GOT3 (cell line): ENCODE results near the gene KLK7.
"Not testable (repeated sequence)": the region's sequence is repeated elsewhere in the genome, so short reads cannot be mapped to it uniquely, and the experiment has no call there.

Experiments used
- DNase-seq: peaks from one replicate; lab custom pipeline; 2025; ENCODE audit warnings: mixed read lengths; lab: John Stamatoyannopoulos, UW

Gene KLK7

GRCh38 chr19:51010066-51010795, 26.5 kb upstream of the KLK7 start:
- no peak for DNase-seq

GRCh38 chr19:51009061-51009891, 25.6 kb upstream of the KLK7 start:
- no peak for DNase-seq

- DNase-seq: no peak
These were observed 23.8 kb upstream of the KLK7 start for GRCh38 chr19:51007488-51007887.

- DNase-seq: no peak
These were observed 22.7 kb upstream of the KLK7 start for GRCh38 chr19:51006406-51006805.

DNA sequence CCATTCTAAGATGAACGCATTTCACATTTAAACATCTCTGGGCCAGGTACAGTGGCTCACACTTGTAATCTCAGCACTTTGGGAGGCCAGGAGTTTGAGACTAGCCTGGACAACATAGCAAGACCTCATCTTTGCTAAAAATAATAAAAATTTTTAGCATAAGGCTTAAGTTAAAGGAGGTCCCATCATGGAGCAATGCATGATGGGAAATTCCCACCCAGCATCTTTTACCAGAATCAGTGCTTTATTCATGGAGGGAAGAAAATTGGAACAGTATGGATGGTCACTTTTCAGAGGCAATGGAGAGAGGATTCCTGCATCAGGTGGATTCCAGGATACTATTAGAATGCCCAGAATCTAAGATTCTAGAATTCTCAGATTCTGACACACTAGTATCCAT, 21.5 kb upstream of the KLK7 start:
- DNase-seq: no peak

- no peak for DNase-seq
These were observed 19.6 kb upstream of the KLK7 start for GRCh38 chr19:51003316-51003715.

DNA sequence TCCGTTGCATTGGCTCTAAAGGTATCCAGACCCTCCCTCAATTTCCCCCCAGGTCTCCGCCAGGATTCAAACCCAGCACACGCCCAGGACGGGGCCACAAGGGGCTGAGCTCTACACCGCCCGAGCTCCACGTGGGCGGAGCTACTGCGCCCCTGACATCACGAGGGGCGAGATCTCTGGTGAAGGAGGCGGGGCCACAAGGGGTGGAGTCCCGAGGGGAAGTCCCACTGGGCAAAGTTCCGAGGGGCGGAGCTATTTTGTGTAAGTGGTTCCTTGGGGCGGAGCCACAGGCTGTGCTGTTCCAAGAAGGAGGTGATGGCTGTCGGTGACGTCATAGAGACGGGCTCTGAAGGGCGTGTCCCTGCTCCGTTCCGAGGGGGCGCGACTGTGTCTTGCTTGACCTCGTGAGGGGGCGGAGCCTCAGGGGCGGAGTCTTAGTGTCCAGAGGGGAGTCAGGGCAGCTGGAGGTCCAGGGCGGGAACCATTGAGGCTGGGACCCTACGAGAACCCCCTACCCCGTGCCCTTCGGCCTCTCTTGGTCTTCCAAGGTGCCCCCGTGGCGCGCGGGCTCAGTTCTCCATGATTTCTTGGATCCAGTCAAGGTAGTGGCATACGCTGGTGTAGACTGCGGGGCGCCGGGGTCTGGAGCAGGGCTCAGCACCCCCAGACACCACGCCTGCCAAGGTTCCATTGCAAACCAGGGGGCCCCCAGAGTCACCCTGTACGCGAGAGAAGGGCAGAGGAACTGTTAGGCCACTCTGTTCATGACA, 19.0 kb upstream of the KLK7 start:
- no peak for DNase-seq

- DNase-seq: no peak
These were observed 18.4 kb upstream of the KLK7 start for GRCh38 chr19:51002089-51002532.

- no peak for DNase-seq
These were observed 17.8 kb upstream of the KLK7 start, which contains the start of gene KLK8 for GRCh38 chr19:51001515-51001914. KLK8 (minus strand) TSS chr19:51001604; CDS start chr19:51001167, 437 bp downstream.

DNA sequence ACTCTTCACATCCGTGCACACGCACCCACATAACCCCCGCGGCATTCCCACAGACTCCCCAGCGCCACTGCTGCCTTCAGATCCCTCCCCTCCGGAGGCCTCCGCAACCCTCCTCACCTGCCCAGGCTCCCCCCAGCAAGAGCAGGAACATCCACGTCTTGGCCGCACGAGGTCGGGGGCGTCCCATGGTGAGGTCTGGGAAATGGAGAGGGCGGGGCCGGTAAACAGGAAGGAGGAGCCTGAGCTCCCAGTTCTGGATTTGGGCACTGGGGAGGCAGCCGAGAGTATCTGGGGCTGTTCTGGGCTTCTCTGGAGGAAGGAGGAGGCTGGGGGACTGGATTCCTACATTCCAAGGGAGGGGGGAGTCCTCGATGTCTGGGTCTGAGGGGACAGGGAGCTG, 17.3 kb upstream of the KLK7 start:
- DNase-seq: no peak

DNA sequence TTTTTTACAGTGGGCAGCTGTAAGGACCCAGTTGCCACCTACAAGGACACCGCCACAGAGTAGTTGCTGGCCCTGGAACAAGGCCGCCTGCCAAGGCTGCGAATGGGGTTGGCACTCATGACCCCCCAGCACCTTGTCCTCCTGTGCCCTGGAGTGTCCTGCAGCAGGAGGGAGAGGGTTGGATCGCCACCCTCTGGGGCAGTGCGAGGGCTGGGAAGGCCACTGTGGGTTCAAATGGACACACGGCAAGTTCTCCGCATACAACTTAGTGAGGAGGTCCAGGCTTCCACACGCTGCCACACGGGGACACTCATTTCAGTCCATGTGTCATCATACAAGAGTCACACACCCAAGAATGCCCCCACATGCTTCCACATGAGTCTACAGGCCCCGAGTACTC, 16.7 kb upstream of the KLK7 start:
- DNase-seq: no peak

DNA sequence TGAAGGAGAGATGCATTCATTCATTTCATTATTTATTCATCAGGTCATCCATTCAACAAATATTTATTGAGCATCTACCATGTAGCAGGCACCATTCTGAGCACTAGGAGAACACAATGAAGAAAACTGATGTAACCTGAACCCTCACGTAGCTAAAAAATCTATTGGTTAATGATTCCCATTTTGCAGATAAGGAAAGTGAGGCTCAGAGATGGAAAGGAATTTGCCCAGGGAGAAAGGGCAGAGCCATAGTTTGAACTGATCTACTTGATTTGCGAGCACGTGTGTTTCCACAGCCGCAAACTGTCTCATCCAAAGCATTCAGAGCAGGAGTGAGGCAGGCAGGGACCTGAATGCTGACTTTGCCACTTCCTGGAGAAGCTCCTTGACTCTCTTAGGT, 15.0 kb upstream of the KLK7 start:
- DNase-seq: no peak

GRCh38 chr19:50998061-50998460, 14.3 kb upstream of the KLK7 start:
- DNase-seq: no peak

GRCh38 chr19:50994129-50994528, 10.4 kb upstream of the KLK7 start:
- DNase-seq: no peak

DNA sequence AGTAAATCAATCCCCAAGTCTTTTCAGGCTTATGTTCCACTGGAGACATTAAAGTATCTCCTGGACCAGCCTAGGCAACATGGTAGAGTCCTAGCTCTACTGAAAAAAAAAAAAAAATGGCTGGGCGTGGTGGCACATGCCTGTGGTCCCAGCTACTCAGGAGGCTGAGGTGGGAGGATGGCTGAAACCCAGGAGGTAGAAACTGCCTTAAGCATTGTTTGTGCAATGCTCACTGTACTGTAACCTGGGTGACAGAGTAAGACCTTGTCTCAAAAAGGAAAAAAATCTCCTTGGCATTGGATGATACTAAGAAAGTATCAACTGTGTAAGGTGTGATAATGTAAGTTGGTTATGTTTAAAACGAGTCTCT, 8.9 kb upstream of the KLK7 start:
- DNase-seq: no peak

- not testable (repeated sequence) for DNase-seq
These were observed 699 bp upstream of the KLK7 start for GRCh38 chr19:50984416-50984815.

DNA sequence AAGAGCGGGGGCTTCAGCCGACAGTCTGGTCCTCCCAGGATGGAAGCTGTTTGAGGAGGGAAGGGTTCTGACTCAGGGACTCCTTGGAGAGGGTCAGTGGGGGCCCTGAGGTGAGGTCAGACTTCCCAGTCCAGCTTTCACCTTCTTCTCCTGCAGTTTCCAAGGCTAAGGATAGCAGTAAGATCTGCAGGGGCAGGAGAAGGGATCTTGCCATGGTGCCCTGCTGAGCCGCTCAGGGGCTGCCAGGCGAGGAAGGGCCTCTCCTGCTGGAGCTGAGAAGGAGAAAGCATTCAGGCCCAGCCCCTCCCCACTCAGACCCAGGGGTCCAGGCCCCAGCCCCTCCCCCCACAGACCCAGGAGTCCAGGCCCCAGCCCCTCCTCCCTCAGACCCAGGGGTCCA, 1.5 kb downstream of the KLK7 start:
- no peak for DNase-seq

GRCh38 chr19:50981587-50982146, 2.0 kb downstream of the KLK7 start:
- no peak for DNase-seq

- no peak for DNase-seq
These were observed 3.5 kb downstream of the KLK7 start for GRCh38 chr19:50980208-50980607.

DNA sequence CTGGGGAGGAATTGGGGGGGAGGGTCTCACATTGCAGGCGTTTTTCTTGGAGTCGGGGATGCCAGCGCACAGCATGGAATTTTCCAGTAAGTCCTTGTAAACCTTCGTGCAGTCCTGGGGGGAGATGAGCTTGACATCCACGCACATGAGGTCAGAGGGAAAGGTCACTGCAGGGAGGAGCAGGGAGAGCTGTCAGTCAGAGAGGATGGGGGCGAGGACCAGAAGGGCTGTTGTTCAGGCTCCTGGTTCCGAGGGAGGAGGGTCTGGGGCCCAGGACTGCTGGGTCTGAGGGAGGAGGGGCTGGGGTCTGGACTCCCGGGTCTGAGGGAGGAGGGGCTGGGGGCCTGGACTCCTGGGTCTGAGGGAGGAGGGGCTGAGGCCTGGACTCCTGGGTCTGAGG, 4.0 kb downstream of the KLK7 start:
- no peak for DNase-seq

DNA sequence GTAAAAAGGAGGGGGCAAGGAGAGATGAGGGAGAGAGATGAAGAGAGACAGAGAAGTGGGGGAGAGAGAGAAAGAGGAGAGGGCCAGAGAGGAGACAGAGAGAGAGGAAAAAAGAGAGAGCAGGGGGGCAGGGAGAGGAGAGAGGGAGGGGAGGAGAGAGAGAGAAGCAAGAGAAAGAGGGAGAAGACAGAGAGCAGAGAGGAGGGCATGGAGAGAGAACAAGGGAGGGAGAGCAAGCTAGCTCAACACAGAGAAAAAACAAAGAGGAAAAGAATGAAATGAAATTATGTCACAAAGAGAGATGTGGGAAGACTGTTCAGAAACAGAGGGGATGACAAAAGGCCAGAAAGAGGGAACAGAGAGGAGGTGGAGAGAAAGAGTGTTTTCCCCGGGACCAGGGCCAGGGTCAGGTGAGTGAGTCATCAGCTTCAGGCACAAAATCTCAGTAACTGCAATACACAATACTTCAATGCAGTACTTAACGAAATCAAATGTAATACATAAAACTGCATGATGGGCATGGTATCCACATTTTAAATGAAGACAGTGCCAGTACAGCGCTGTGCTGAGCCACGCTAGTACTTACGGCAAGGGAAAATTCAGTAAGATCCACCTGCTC, 4.8 kb downstream of the KLK7 start:
- DNase-seq: no peak

GRCh38 chr19:50977626-50978025, 6.1 kb downstream of the KLK7 start:
- DNase-seq: no peak
